Epithelial cell of prostate (primary cell): ENCODE data around the gene PRKAG3.

ENCODE experiments used
- DNase-seq: peaks from one replicate; pipeline ENCODE4 v3.0.0-alpha.2; 2011; ENCODE audit warnings: low read depth, low spot score
- H3K27ac ChIP-seq: fragments of 450-650 bp; 2 replicates; pipeline ENCODE4 v1.5.1; 2017; ENCODE audit warnings: mild to moderate bottlenecking

The PRKAG3 gene

GRCh38 chr2:218819093-218819492 lies 12.5 kb downstream of the PRKAG3 start:
- no peak overlapping the region for H3K27ac ChIP-seq
- DNase-seq: no peak

GRCh38 chr2:218816561-218817011 lies 15.0 kb downstream of the PRKAG3 start:
- DNase-seq: no peak
- no peak overlapping the region for H3K27ac ChIP-seq

- H3K27ac ChIP-seq: no peak overlapping the region
- no peak for DNase-seq
Observed at GRCh38 chr2:218815649-218816048, 16.0 kb downstream of the PRKAG3 start.

GRCh38 chr2:218815244-218815637 lies 16.4 kb downstream of the PRKAG3 start:
- DNase-seq: no peak
- no peak overlapping the region for H3K27ac ChIP-seq

- H3K27ac ChIP-seq: no peak overlapping the region
- DNase-seq: no peak
Observed at GRCh38 chr2:218814540-218815243, 16.9 kb downstream of the PRKAG3 start.

GRCh38 chr2:218813771-218814460 lies 17.7 kb downstream of the PRKAG3 start:
- no peak for DNase-seq
- H3K27ac ChIP-seq: no peak overlapping the region

- no peak overlapping the region for H3K27ac ChIP-seq
- no peak for DNase-seq
Observed at GRCh38 chr2:218812861-218813260, 18.7 kb downstream of the PRKAG3 start.

GRCh38 chr2:218812096-218812815 lies 19.3 kb downstream of the PRKAG3 start:
- DNase-seq: no peak

GRCh38 chr2:218811382-218811781 lies 20.2 kb downstream of the PRKAG3 start:
- H3K27ac ChIP-seq: no peak overlapping the region
- no peak for DNase-seq

More at GRCh38 chr2:218812096-218812815, 19.3 kb downstream of the PRKAG3 start:
- no peak overlapping the region for H3K27ac ChIP-seq

GRCh38 chr2:218810256-218810655 lies 21.3 kb downstream of the PRKAG3 start:
- DNase-seq: no peak
- no peak overlapping the region for H3K27ac ChIP-seq

GRCh38 chr2:218809515-218809914 lies 22.1 kb downstream of the PRKAG3 start:
- no peak for DNase-seq
- H3K27ac ChIP-seq: no peak overlapping the region

GRCh38 chr2:218807626-218808025 lies 24.0 kb downstream of the PRKAG3 start:
- no peak overlapping the region for H3K27ac ChIP-seq
- no peak for DNase-seq

GRCh38 chr2:218806346-218806978 lies 25.1 kb downstream of the PRKAG3 start:
- peak overlapping the region; percentile 25 for H3K27ac ChIP-seq
- peak; percentile 58 for DNase-seq

- no peak for DNase-seq
- H3K27ac ChIP-seq: peak overlapping the region; percentile 25
Observed at GRCh38 chr2:218805627-218806026, 26.0 kb downstream of the PRKAG3 start.

GRCh38 chr2:218804817-218805216 lies 26.8 kb downstream of the PRKAG3 start:
- no peak for DNase-seq
- H3K27ac ChIP-seq: no peak overlapping the region

- no peak overlapping the region for H3K27ac ChIP-seq
- DNase-seq: no peak
Observed at GRCh38 chr2:218802386-218802994, 29.1 kb downstream of the PRKAG3 start.

- H3K27ac ChIP-seq: no peak overlapping the region
Observed at GRCh38 chr2:218799990-218800389, 31.6 kb downstream of the PRKAG3 start.

GRCh38 chr2:218798767-218799504 lies 32.7 kb downstream of the PRKAG3 start:
- no peak for DNase-seq
- no peak overlapping the region for H3K27ac ChIP-seq

More at GRCh38 chr2:218799990-218800389, 31.6 kb downstream of the PRKAG3 start:
- DNase-seq: no peak

- H3K27ac ChIP-seq: no peak overlapping the region
- no peak for DNase-seq
Observed at GRCh38 chr2:218796691-218797090, 34.9 kb downstream of the PRKAG3 start.
